ENCODE results near the gene CADM1.

The CADM1 gene

GRCh38 chr11:115290893-115291292 lies 213.3 kb downstream of the CADM1 start:
- Histone ChIP-seq H3K4me1 (ENCODE audit: control insufficient read depth, insufficient read depth, low read length) (peaks cover 15% of the 10 kb centered on the region), H3K27ac (ENCODE audit: insufficient read depth, low read depth, low read length, poor library complexity, severe bottlenecking) (no peak overlapping the region), H3K9me3 (ENCODE audit: control insufficient read depth, low read length) (no peaks in the 10 kb centered on the region), H3K4me3 (ENCODE audit: insufficient read depth, low read depth, low read length) (no peak overlapping the region), H3K36me3 (ENCODE audit: control insufficient read depth, insufficient read depth, low read length) (no peaks in the 10 kb centered on the region), H3K27me3 (ENCODE audit: control insufficient read depth, insufficient read depth, low read length, poor library complexity, severe bottlenecking) (no peaks in the 10 kb centered on the region)
- 84 to 86% methylated on average over 6 of the region's 6 CpGs for WGBS, 2 experiments

DNA sequence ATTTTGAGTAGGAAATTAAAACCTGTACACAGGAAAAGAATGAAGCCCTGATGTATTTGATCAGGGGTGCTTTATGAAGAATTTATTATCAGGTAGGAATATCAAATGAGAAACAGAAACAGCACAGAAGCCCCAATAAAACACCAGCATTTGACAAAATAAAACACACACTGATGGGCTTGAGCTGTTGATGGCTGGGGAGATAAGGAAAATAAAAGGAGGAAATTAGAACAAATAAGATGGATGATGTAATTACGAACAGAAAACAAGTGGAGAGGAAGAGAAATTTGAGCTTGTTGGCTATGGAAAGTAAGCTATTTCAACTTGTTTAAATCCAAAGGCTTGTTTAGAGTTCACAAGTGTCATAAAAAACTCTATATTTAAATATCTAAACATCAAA lies 213.7 kb downstream of the CADM1 start:
- peaks cover 15% of the 10 kb centered on the region for H3K4me1 ChIP-seq (ENCODE audit: control insufficient read depth, insufficient read depth, low read length)
- no peaks in the 10 kb centered on the region for H3K36me3 ChIP-seq (ENCODE audit: control insufficient read depth, insufficient read depth, low read length)
- 91 to 100% methylated on average over 1 of the region's 1 CpG for WGBS, 2 experiments
- no peaks in the 10 kb centered on the region for H3K27me3 ChIP-seq (ENCODE audit: control insufficient read depth, insufficient read depth, low read length, poor library complexity, severe bottlenecking)
- H3K27ac ChIP-seq (ENCODE audit: insufficient read depth, low read depth, low read length, poor library complexity, severe bottlenecking) = no peak overlapping the region
- H3K9me3 ChIP-seq (ENCODE audit: control insufficient read depth, low read length) = no peaks in the 10 kb centered on the region
- no peak overlapping the region for H3K4me3 ChIP-seq (ENCODE audit: insufficient read depth, low read depth, low read length)

- H3K4me3 ChIP-seq (ENCODE audit: insufficient read depth, low read depth, low read length) = no peak overlapping the region
- no peaks in the 10 kb centered on the region for H3K27me3 ChIP-seq (ENCODE audit: control insufficient read depth, insufficient read depth, low read length, poor library complexity, severe bottlenecking)
- no peak overlapping the region for H3K27ac ChIP-seq (ENCODE audit: insufficient read depth, low read depth, low read length, poor library complexity, severe bottlenecking)
- peaks cover 23% of the 10 kb centered on the region for H3K4me1 ChIP-seq (ENCODE audit: control insufficient read depth, insufficient read depth, low read length)
- no peaks in the 10 kb centered on the region for H3K36me3 ChIP-seq (ENCODE audit: control insufficient read depth, insufficient read depth, low read length)
- 87 to 92% methylated on average over 6 of the region's 6 CpGs for WGBS, 2 experiments
- no peaks in the 10 kb centered on the region for H3K9me3 ChIP-seq (ENCODE audit: control insufficient read depth, low read length)
These were observed 216.9 kb downstream of the CADM1 start for GRCh38 chr11:115287266-115287665.

- H3K27ac ChIP-seq (ENCODE audit: insufficient read depth, low read depth, low read length, poor library complexity, severe bottlenecking) = no peak overlapping the region
- no peaks in the 10 kb centered on the region for H3K36me3 ChIP-seq (ENCODE audit: control insufficient read depth, insufficient read depth, low read length)
- no peak overlapping the region for H3K4me3 ChIP-seq (ENCODE audit: insufficient read depth, low read depth, low read length)
- peaks cover 23% of the 10 kb centered on the region for H3K4me1 ChIP-seq (ENCODE audit: control insufficient read depth, insufficient read depth, low read length)
- no peaks in the 10 kb centered on the region for H3K9me3 ChIP-seq (ENCODE audit: control insufficient read depth, low read length)
- no peaks in the 10 kb centered on the region for H3K27me3 ChIP-seq (ENCODE audit: control insufficient read depth, insufficient read depth, low read length, poor library complexity, severe bottlenecking)
- 75 to 80% methylated on average over 3 of the region's 3 CpGs for WGBS, 2 experiments
These were observed 217.6 kb downstream of the CADM1 start for GRCh38 chr11:115286614-115287013.

DNA sequence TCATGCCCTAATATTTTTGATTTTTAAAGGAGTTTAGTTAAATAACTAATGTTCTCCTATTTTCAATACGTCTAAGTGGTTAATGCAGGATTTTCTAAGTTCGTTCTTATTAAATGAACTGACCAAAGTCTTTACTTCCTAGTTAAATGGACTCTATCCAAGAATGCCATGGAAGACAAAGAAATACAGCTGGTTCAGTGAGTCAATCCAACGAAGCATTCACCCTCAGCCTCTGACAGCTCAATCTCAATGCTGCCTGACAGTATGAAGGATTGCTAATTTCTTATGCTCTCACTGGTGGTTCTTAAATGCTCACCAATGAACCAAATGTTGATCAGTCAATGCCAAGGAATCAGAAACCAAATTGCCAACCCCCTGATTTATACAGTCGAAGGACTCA lies 219.4 kb downstream of the CADM1 start:
- H3K9me3 ChIP-seq (ENCODE audit: control insufficient read depth, low read length) = no peaks in the 10 kb centered on the region
- no peaks in the 10 kb centered on the region for H3K36me3 ChIP-seq (ENCODE audit: control insufficient read depth, insufficient read depth, low read length)
- no peak overlapping the region for H3K4me3 ChIP-seq (ENCODE audit: insufficient read depth, low read depth, low read length)
- whole genome bisulfite sequencing, 2 experiments = 81 to 85% methylated on average over 3 to 4 of the region's 4 CpGs
- H3K4me1 ChIP-seq (ENCODE audit: control insufficient read depth, insufficient read depth, low read length) = peaks cover 23% of the 10 kb centered on the region
- no peaks in the 10 kb centered on the region for H3K27me3 ChIP-seq (ENCODE audit: control insufficient read depth, insufficient read depth, low read length, poor library complexity, severe bottlenecking)
- H3K27ac ChIP-seq (ENCODE audit: insufficient read depth, low read depth, low read length, poor library complexity, severe bottlenecking) = no peak overlapping the region

GRCh38 chr11:115282923-115283322 lies 221.3 kb downstream of the CADM1 start:
- H3K27ac ChIP-seq (ENCODE audit: insufficient read depth, low read depth, low read length, poor library complexity, severe bottlenecking) = no peak overlapping the region
- H3K27me3 ChIP-seq (ENCODE audit: control insufficient read depth, insufficient read depth, low read length, poor library complexity, severe bottlenecking) = no peaks in the 10 kb centered on the region
- H3K4me1 ChIP-seq (ENCODE audit: control insufficient read depth, insufficient read depth, low read length) = peaks cover 23% of the 10 kb centered on the region
- H3K9me3 ChIP-seq (ENCODE audit: control insufficient read depth, low read length) = no peaks in the 10 kb centered on the region
- no peaks in the 10 kb centered on the region for H3K36me3 ChIP-seq (ENCODE audit: control insufficient read depth, insufficient read depth, low read length)
- 96 to 97% methylated on average over 4 of the region's 4 CpGs for WGBS, 2 experiments
- H3K4me3 ChIP-seq (ENCODE audit: insufficient read depth, low read depth, low read length) = no peak overlapping the region

DNA sequence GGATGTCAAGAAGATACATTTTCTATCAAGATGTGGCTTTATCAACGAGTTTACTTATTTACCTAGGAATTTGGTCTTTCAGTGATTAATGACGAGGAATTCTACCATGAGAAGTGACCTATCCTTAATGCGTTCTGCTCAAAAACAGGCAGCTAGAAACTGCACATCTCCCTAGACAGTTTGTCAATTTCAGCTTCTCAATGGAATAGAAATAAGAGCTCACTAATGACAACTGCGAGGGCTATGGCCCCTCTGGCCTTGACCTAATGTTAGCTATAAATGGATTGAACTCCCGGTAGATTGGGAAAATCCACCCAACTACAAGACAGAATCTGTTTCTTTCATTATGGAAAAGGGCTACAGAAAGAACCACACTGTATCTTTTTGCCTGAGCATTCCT lies 223.4 kb downstream of the CADM1 start:
- Histone ChIP-seq H3K9me3 (ENCODE audit: control insufficient read depth, low read length) (no peaks in the 10 kb centered on the region), H3K27ac (ENCODE audit: insufficient read depth, low read depth, low read length, poor library complexity, severe bottlenecking) (no peak overlapping the region), H3K4me3 (ENCODE audit: insufficient read depth, low read depth, low read length) (no peak overlapping the region), H3K27me3 (ENCODE audit: control insufficient read depth, insufficient read depth, low read length, poor library complexity, severe bottlenecking) (no peaks in the 10 kb centered on the region), H3K36me3 (ENCODE audit: control insufficient read depth, insufficient read depth, low read length) (no peaks in the 10 kb centered on the region), H3K4me1 (ENCODE audit: control insufficient read depth, insufficient read depth, low read length) (peaks cover 18% of the 10 kb centered on the region)
- WGBS, 2 experiments = 96 to 99% methylated on average over 5 of the region's 5 CpGs

- Histone ChIP-seq H3K36me3 (ENCODE audit: control insufficient read depth, insufficient read depth, low read length) (no peaks in the 10 kb centered on the region), H3K27me3 (ENCODE audit: control insufficient read depth, insufficient read depth, low read length, poor library complexity, severe bottlenecking) (no peaks in the 10 kb centered on the region), H3K4me1 (ENCODE audit: control insufficient read depth, insufficient read depth, low read length) (peaks cover 18% of the 10 kb centered on the region), H3K9me3 (ENCODE audit: control insufficient read depth, low read length) (no peaks in the 10 kb centered on the region), H3K4me3 (ENCODE audit: insufficient read depth, low read depth, low read length) (no peak overlapping the region), H3K27ac (ENCODE audit: insufficient read depth, low read depth, low read length, poor library complexity, severe bottlenecking) (no peak overlapping the region)
- 93 to 97% methylated on average over 10 of the region's 10 CpGs for WGBS, 2 experiments
These were observed 224.1 kb downstream of the CADM1 start for GRCh38 chr11:115279813-115280761.

DNA sequence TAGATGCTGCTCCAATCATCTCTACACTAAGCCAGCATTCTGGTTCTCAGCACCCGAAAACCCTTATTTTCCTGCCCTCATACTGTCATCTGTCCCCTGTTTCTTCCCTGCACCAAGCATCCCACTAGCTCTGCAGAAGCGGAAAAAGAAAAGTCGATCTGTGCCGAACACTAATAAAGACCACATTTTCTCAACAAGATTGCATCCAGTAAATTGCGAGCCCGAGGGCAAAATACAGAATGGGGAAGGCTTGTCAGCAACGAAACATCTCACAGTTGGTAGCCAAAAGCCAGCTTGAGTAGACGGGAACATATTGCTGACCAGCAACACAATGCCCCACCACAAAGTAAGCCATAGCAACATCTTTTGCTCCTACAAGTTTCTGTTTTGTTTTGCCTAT lies 227.4 kb downstream of the CADM1 start:
- Histone ChIP-seq H3K4me3 (ENCODE audit: insufficient read depth, low read depth, low read length) (no peak overlapping the region), H3K27ac (ENCODE audit: insufficient read depth, low read depth, low read length, poor library complexity, severe bottlenecking) (no peak overlapping the region), H3K9me3 (ENCODE audit: control insufficient read depth, low read length) (no peaks in the 10 kb centered on the region), H3K4me1 (ENCODE audit: control insufficient read depth, insufficient read depth, low read length) (peaks cover 10% of the 10 kb centered on the region), H3K36me3 (ENCODE audit: control insufficient read depth, insufficient read depth, low read length) (no peaks in the 10 kb centered on the region), H3K27me3 (ENCODE audit: control insufficient read depth, insufficient read depth, low read length, poor library complexity, severe bottlenecking) (no peaks in the 10 kb centered on the region)
- WGBS, 2 experiments = 80 to 85% methylated on average over 8 of the region's 8 CpGs

GRCh38 chr11:115276191-115276590 lies 228.0 kb downstream of the CADM1 start:
- WGBS, 2 experiments = 84 to 85% methylated on average over 4 of the region's 4 CpGs
- no peaks in the 10 kb centered on the region for H3K36me3 ChIP-seq (ENCODE audit: control insufficient read depth, insufficient read depth, low read length)
- peaks cover 10% of the 10 kb centered on the region for H3K4me1 ChIP-seq (ENCODE audit: control insufficient read depth, insufficient read depth, low read length)
- no peak overlapping the region for H3K27ac ChIP-seq (ENCODE audit: insufficient read depth, low read depth, low read length, poor library complexity, severe bottlenecking)
- no peaks in the 10 kb centered on the region for H3K27me3 ChIP-seq (ENCODE audit: control insufficient read depth, insufficient read depth, low read length, poor library complexity, severe bottlenecking)
- no peak overlapping the region for H3K4me3 ChIP-seq (ENCODE audit: insufficient read depth, low read depth, low read length)
- H3K9me3 ChIP-seq (ENCODE audit: control insufficient read depth, low read length) = no peaks in the 10 kb centered on the region
